DND-41 (cell line): Measurements from ENCODE around the gene TMEM203.

ENCODE experiments used
- CTCF ChIP-seq: IDR thresholded peaks from 2 replicates; pipeline ENCODE4 v1.5.1; 2012; ENCODE audit warnings: borderline replicate concordance, low read length, moderate library complexity, mild to moderate bottlenecking; ENCODE audit not compliant: poor library complexity, severe bottlenecking; ENCODE audit errors: extremely low read depth
- EZH2 ChIP-seq: IDR thresholded peaks from 3 replicates; pipeline ENCODE4 v1.6.1; 2012; ENCODE audit warnings: borderline replicate concordance, low read depth, mild to moderate bottlenecking, moderate library complexity, low read length, inconsistent platforms; ENCODE audit not compliant: severe bottlenecking

GRCh38 chr9:137221095-137221505 is 15.7 kb upstream of the TMEM203 start:
- TF ChIP-seq CTCF (no peak), EZH2 (no peak)
